ENCODE data around the gene TOPBP1. TPM values are rescaled to one million over a fixed set of nuclear protein-coding genes. Genes with fewer than 3 reads are reported as not detected.

Gene TOPBP1
- total and polyA plus RNA-seq, 9 of the 15 experiments (the other 6 are each of a cell fraction or from before 2014, with no cell fraction given): 16.6 to 77.6 (median 58.2) TPM

- H4K20me1 ChIP-seq (replicated peaks; ENCODE audit: control insufficient read depth, insufficient read depth, low read length): peaks cover 7% of the 10 kb centered on the region
- TF ChIP-seq ZNF121 (CRISPR knock-in tag; conservative IDR thresholded peaks at IDR 0.05) (0 out of 2 replicates have a peak, but pooled peaks have one; percentile 8), SP1 (CRISPR knock-in tag; IDR thresholded peaks at IDR 0.05) (no peak), TAF7 (tag; IDR thresholded peaks at IDR 0.05) (no peak), TCF3 (CRISPR knock-in tag; IDR thresholded peaks at IDR 0.05) (no peak)
- TF ChIP-seq, protein P1, sequence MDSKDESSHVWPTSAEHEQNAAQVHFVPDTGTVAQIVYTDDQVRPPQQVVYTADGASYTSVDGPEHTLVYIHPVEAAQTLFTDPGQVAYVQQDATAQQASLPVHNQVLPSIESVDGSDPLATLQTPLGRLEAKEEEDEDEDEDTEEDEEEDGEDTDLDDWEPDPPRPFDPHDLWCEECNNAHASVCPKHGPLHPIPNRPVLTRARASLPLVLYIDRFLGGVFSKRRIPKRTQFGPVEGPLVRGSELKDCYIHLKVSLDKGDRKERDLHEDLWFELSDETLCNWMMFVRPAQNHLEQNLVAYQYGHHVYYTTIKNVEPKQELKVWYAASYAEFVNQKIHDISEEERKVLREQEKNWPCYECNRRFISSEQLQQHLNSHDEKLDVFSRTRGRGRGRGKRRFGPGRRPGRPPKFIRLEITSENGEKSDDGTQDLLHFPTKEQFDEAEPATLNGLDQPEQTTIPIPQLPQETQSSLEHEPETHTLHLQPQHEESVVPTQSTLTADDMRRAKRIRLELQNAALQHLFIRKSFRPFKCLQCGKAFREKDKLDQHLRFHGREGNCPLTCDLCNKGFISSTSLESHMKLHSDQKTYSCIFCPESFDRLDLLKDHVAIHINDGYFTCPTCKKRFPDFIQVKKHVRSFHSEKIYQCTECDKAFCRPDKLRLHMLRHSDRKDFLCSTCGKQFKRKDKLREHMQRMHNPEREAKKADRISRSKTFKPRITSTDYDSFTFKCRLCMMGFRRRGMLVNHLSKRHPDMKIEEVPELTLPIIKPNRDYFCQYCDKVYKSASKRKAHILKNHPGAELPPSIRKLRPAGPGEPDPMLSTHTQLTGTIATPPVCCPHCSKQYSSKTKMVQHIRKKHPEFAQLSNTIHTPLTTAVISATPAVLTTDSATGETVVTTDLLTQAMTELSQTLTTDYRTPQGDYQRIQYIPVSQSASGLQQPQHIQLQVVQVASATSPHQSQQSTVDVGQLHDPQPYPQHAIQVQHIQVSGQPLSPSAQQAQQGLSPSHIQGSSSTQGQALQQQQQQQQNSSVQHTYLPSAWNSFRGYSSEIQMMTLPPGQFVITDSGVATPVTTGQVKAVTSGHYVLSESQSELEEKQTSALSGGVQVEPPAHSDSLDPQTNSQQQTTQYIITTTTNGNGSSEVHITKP (IDR thresholded peaks at IDR 0.05; ENCODE audit: partially characterized antibody): peak; percentile 56
- no peaks in the 10 kb centered on the region for H3K27me3 ChIP-seq (ENCODE audit: control insufficient read depth in 2 of 2, insufficient read depth in 2 of 2, low read length in 2 of 2)
- H3K9ac ChIP-seq (ENCODE audit: insufficient read depth in 1 of 2, low read depth in 2 of 2, low read length in 2 of 2): no peak overlapping the region
- no peaks in the 10 kb centered on the region for H3K9me3 ChIP-seq (replicated peaks; ENCODE audit: control insufficient read depth, insufficient read depth, low read depth, low read length)
- no peak for FAIRE-seq
- H3K4me2 ChIP-seq (ENCODE audit: insufficient read depth, low read length): no peak overlapping the region
- POLR2A ChIA-PET: interaction anchor here (0.6 to 0.9 kb wide), 2 partner anchors 19 to 818 kb away, joined by 3 to 6 read pairs; no protein-coding TSS in a partner anchor
- H3K27ac ChIP-seq (ENCODE audit: extremely low read depth, low read depth, low read length): no peak overlapping the region
- H3K4me1 ChIP-seq (replicated peaks in 1 of 2; ENCODE audit: control insufficient read depth in 2 of 2, insufficient read depth in 2 of 2, low read length in 2 of 2): peaks cover 7 to 15% of the 10 kb centered on the region in 2 experiments; a peak in 4 of 5 replicates
- H3K9me1 ChIP-seq (ENCODE audit: control insufficient read depth, insufficient read depth, low read length): no peaks in the 10 kb centered on the region
- CTCF ChIA-PET (ENCODE audit: low intra/inter-chr PET ratio): no interaction called here
- no peak overlapping the region for H3K4me3 ChIP-seq
- ATAC-seq: no peak
- 70% methylated on average over 5 of the region's 5 CpGs for WGBS (ENCODE audit: insufficient coverage, low coverage, missing lambda C conversion rate)
- peaks cover 18% of the 10 kb centered on the region for H3K79me2 ChIP-seq (ENCODE audit: control insufficient read depth, insufficient read depth, low read length)
- peaks cover 9% of the 10 kb centered on the region; the same call in 2 of the 3 replicates for H3K36me3 ChIP-seq (ENCODE audit: control insufficient read depth, insufficient read depth, low read length)
- no peak overlapping the region for H2AFZ ChIP-seq (ENCODE audit: low read depth, low read length)
- in situ Hi-C loops (cut with MboI) (no loop called here), intact Hi-C loops (cut with micrococcal nuclease) (loop anchor here (10.0 kb wide), 1 partner anchor 846 kb away; the partner anchor contains the start of gene NPHP3)
- BruUV-seq (replicated peaks): no TSS peak
- DNase-seq (ENCODE audit: extremely low read depth in 1 of 4, low spot score in 3 of 4): no peak
Measured at GRCh38 chr3:133570139-133570936, 91.4 kb downstream of the TOPBP1 start.
